Gastrocnemius medialis (tissue), 4 donors: Measurements from ENCODE around the gene OPN1SW.

ENCODE experiments used
- POLR2A ChIP-seq, 2 donors: fragments of 450-650 bp; IDR thresholded peaks; one replicate each; pipeline ENCODE4 v1.6.1; 2017; ENCODE audit warnings: antibody characterized with exemption in 2 of 2, mild to moderate bottlenecking in 2 of 2, moderate library complexity in 2 of 2
- TF ChIP-seq, protein P1 (sequence below), 5 experiments: fragments of 450-650 bp in 3 of 5; fragments of 200-600 bp in 2 of 5; sonication (generic) in 2 of 5; IDR thresholded peaks in 4 of 5; conservative IDR thresholded peaks in 1 of 5; 1 replicate in 4 of 5; 2 replicates in 1 of 5; pipeline ENCODE4 v1.5.1; 2016 to 2019; ENCODE audit warnings: antibody characterized with exemption in 5 of 5, mild to moderate bottlenecking in 3 of 5, moderate library complexity in 3 of 5

DNA sequence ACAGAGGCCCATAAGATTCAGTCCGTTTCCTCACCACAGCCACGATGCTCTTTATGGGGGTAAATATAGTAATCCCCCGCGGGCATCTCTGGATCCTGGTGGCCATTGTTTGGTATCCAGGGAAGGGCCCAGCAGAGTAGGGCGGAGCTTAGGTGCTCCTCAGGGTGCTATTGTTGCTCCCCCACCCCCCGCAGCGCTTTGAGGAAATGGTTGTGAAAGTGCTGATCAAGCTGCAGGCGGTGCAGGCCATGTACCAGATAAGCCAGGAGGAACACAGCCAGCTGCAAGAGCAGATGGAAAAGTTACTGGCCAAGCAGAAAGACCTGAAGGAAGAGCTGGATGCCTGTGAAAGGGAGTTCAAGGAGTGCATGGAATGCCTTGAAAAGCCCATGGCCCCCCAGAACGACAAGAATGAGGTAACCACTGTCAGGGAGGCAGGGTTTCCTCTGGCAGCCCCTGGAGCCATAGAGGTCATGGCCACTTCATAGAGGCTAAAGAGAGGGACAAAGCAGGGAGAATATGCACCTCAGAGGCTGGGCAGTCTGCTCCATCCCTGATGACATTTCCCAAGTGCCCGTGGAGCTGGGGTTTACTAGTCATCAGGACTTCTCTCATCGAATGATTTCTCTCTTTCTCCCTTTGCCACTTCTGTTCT, 37.0 kb upstream of the OPN1SW start:
- TF ChIP-seq, protein P1, sequence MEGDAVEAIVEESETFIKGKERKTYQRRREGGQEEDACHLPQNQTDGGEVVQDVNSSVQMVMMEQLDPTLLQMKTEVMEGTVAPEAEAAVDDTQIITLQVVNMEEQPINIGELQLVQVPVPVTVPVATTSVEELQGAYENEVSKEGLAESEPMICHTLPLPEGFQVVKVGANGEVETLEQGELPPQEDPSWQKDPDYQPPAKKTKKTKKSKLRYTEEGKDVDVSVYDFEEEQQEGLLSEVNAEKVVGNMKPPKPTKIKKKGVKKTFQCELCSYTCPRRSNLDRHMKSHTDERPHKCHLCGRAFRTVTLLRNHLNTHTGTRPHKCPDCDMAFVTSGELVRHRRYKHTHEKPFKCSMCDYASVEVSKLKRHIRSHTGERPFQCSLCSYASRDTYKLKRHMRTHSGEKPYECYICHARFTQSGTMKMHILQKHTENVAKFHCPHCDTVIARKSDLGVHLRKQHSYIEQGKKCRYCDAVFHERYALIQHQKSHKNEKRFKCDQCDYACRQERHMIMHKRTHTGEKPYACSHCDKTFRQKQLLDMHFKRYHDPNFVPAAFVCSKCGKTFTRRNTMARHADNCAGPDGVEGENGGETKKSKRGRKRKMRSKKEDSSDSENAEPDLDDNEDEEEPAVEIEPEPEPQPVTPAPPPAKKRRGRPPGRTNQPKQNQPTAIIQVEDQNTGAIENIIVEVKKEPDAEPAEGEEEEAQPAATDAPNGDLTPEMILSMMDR (IDR thresholded peaks at IDR 0.05 in 4 of 5, conservative IDR thresholded peaks at IDR 0.05 in 1 of 5) = no peak
- TF ChIP-seq POLR2A (IDR thresholded peaks at IDR 0.05) = no peak
